HepG2 (cell line): Measurements from ENCODE around the gene CFAP99.
"Not testable (repeated sequence)": the region's sequence is repeated elsewhere in the genome, so short reads cannot be mapped to it uniquely, and the experiment has no call there.

Experiments used
- CBFB ChIP-seq: sonication (generic); formaldehyde crosslinking; IDR thresholded peaks from 2 replicates; pipeline ENCODE4 v1.4.0; 2020; ENCODE audit warnings: missing genetic modification reagents
- CTCF ChIP-seq: sonication (generic); formaldehyde crosslinking; IDR thresholded peaks from 2 replicates; pipeline ENCODE4 v1.5.0; 2020; ENCODE audit warnings: mild to moderate bottlenecking, missing genetic modification reagents, moderate library complexity
- EZH2 ChIP-seq: conservative IDR thresholded peaks from 2 replicates; pipeline ENCODE4 v1.6.1; 2012; ENCODE audit warnings: mild to moderate bottlenecking, low read depth, low read length, moderate library complexity
- NFE2L2 ChIP-seq: fragments of 150-350 bp; IDR thresholded peaks from 2 replicates; pipeline ENCODE4 v1.6.1; 2014; ENCODE audit warnings: low read length
- RXRB ChIP-seq: IDR thresholded peaks from 2 replicates; pipeline ENCODE4 v1.6.1; 2016; ENCODE audit warnings: borderline replicate concordance, missing genetic modification reagents, missing compliant biosample characterization
- SP1 ChIP-seq, 2 experiments: fragments of 450-650 bp in 1 of 2; sonication (generic) in 1 of 2; formaldehyde crosslinking in 1 of 2; IDR thresholded peaks; 2 replicates each; pipeline versions ENCODE4 v1.4.0 to v1.6.1; 2016 to 2020; ENCODE audit warnings: missing genetic modification reagents in 1 of 2
- TAF1 ChIP-seq: sonication (generic); formaldehyde crosslinking; IDR thresholded peaks from 2 replicates; pipeline ENCODE4 v1.4.0; 2020; ENCODE audit warnings: missing genetic modification reagents
- YY1 ChIP-seq: IDR thresholded peaks from 2 replicates; pipeline ENCODE4 v1.6.1; 2011; ENCODE audit warnings: low read length, low read depth, moderate library complexity, mild to moderate bottlenecking; ENCODE audit not compliant: insufficient read depth, insufficient replicate concordance
- ZFP41 ChIP-seq: sonication (generic); formaldehyde crosslinking; IDR thresholded peaks from 2 replicates; pipeline ENCODE4 v1.4.0; 2020; ENCODE audit warnings: mild to moderate bottlenecking, missing genetic modification reagents, borderline replicate concordance
- ZNF225 ChIP-seq: sonication (generic); formaldehyde crosslinking; IDR thresholded peaks from 2 replicates; pipeline ENCODE4 v1.4.0; 2020; ENCODE audit warnings: mild to moderate bottlenecking, missing genetic modification reagents
- ZNF296 ChIP-seq: sonication (generic); formaldehyde crosslinking; conservative IDR thresholded peaks from 2 replicates; pipeline ENCODE4 v1.5.0; 2020; ENCODE audit warnings: mild to moderate bottlenecking, missing genetic modification reagents
- ZNF549 ChIP-seq: sonication (generic); formaldehyde crosslinking; IDR thresholded peaks from 2 replicates; pipeline ENCODE4 v1.5.0; 2020; ENCODE audit warnings: missing genetic modification reagents
- ZZZ3 ChIP-seq: sonication (generic); formaldehyde crosslinking; IDR thresholded peaks from 2 replicates; pipeline ENCODE4 v1.4.0; 2020; ENCODE audit warnings: missing genetic modification reagents, mild to moderate bottlenecking, borderline replicate concordance

GRCh38 chr4:2429945-2430757 is 11.4 kb downstream of the CFAP99 start:
- TF ChIP-seq CBFB (CRISPR knock-in tag); EZH2; YY1; CTCF (CRISPR knock-in tag); TAF1; RXRB (CRISPR knock-in tag); ZNF225 (CRISPR knock-in tag); ZNF549 (CRISPR knock-in tag); SP1 (IDR thresholded peaks at IDR 0.05); SP1 (CRISPR knock-in tag; IDR thresholded peaks at IDR 0.05); ZZZ3 (CRISPR knock-in tag); NFE2L2; ZNF296 (CRISPR knock-in tag); ZFP41 (CRISPR knock-in tag): not testable (repeated sequence)
